Activated T-helper 9 cell treated with anti-CD3 and anti-CD28 coated beads, Interleukin-2, amount 50 U/mL, for 16 hours (primary cell): ENCODE measurements around the gene TNFAIP1.

Experiments used
- DNase-seq: peaks from one replicate; pipeline ENCODE4 v3.0.0-alpha.2; 2020; ENCODE audit warnings: low read depth

The TNFAIP1 gene

GRCh38 chr17:28371245-28372202 lies 36.0 kb downstream of the TNFAIP1 start, which contains the start of gene SARM1:
TSS of gene SARM1 (plus strand) at chr17:28371694. CDS start at chr17:28372033, 339 bp downstream.
- peak; percentile 76 for DNase-seq

GRCh38 chr17:28372203-28372944 lies 36.8 kb downstream of the TNFAIP1 start:
- no peak for DNase-seq

GRCh38 chr17:28372945-28373274 lies 37.3 kb downstream of the TNFAIP1 start:
- no peak for DNase-seq

GRCh38 chr17:28379814-28380801 lies 44.5 kb downstream of the TNFAIP1 start:
- no peak for DNase-seq

GRCh38 chr17:28381141-28381825 lies 45.7 kb downstream of the TNFAIP1 start:
- DNase-seq, result no peak

- peak; percentile 42 for DNase-seq
Measured at GRCh38 chr17:28384281-28385036, 48.9 kb downstream of the TNFAIP1 start.

GRCh38 chr17:28385037-28385400 lies 49.5 kb downstream of the TNFAIP1 start:
- no peak for DNase-seq

- no peak for DNase-seq
Measured at GRCh38 chr17:28385406-28385805, 49.8 kb downstream of the TNFAIP1 start.

- DNase-seq, result no peak
Measured at GRCh38 chr17:28386391-28386790, 50.8 kb downstream of the TNFAIP1 start.

- DNase-seq, result no peak
Measured at GRCh38 chr17:28388106-28388505, 52.5 kb downstream of the TNFAIP1 start.

GRCh38 chr17:28390141-28390540 lies 54.6 kb downstream of the TNFAIP1 start:
- no peak for DNase-seq

- no peak for DNase-seq
Measured at GRCh38 chr17:28390563-28390962, 55.0 kb downstream of the TNFAIP1 start.

- no peak for DNase-seq
Measured at GRCh38 chr17:28390984-28391383, 55.4 kb downstream of the TNFAIP1 start.

GRCh38 chr17:28391401-28391800 lies 55.8 kb downstream of the TNFAIP1 start:
- no peak for DNase-seq

GRCh38 chr17:28392491-28392890 lies 56.9 kb downstream of the TNFAIP1 start:
- no peak for DNase-seq

GRCh38 chr17:28394337-28395116 lies 59.0 kb downstream of the TNFAIP1 start:
- DNase-seq, result no peak

- DNase-seq, result no peak
Measured at GRCh38 chr17:28395426-28395825, 59.9 kb downstream of the TNFAIP1 start.

GRCh38 chr17:28395968-28396367 lies 60.4 kb downstream of the TNFAIP1 start:
- no peak for DNase-seq
